CD4-positive, alpha-beta T cell (primary cell): ENCODE measurements around the gene THUMPD2. TPM values are rescaled to one million over a fixed set of nuclear protein-coding genes. Genes with fewer than 3 reads are reported as not detected.

Experiments
- ATAC-seq: fragments of 200-7000 bp; cut with Tn5 transposase; one replicate; pipeline ENCODE4 v1.10.0; 2022; ENCODE audit warnings: mild to moderate bottlenecking; ENCODE audit not compliant: poor library complexity
- CTCF ChIA-PET: fragments of 350-600 bp; sonication (Branson Sonifier 250); formaldehyde crosslinking; loops from one replicate; lab custom pipeline; 2021; ENCODE audit warnings: antibody characterized with exemption, inconsistent platforms; lab: Charles Lee
- POLR2A ChIA-PET: fragments of 350-600 bp; sonication (Branson Sonifier 250); formaldehyde crosslinking; loops from one replicate; lab custom pipeline; 2021; ENCODE audit warnings: antibody characterized with exemption, inconsistent platforms; lab: Charles Lee
- DNase-seq, 14 experiments: peaks; one replicate each; pipeline ENCODE4 v3.0.0-alpha.2; 2013 to 2020; ENCODE audit warnings: mixed read lengths in 2 of 14
- H3K27ac ChIP-seq, 2 donors: one replicate each; pipeline versions ENCODE4 v1.5.1 to v1.7.0; 2013; ENCODE audit warnings: low read length in 2 of 2, low read depth in 1 of 2, mild to moderate bottlenecking in 1 of 2
- H3K27me3 ChIP-seq, 2 experiments: 1 replicate in 1 of 2; 2 replicates in 1 of 2; pipeline versions ENCODE4 v1.6.1 to v1.7.0; 2013; ENCODE audit warnings: low read length in 2 of 2, control low read depth in 1 of 2, mild to moderate bottlenecking in 1 of 2, moderate library complexity in 1 of 2; ENCODE audit not compliant: insufficient read depth in 2 of 2, control insufficient read depth in 1 of 2
- H3K36me3 ChIP-seq: one replicate; pipeline ENCODE4 v1.6.1; 2013; ENCODE audit warnings: low read length, control low read depth; ENCODE audit not compliant: insufficient read depth
- H3K4me1 ChIP-seq: one replicate; pipeline ENCODE4 v1.6.1; 2013; ENCODE audit warnings: low read length, control low read depth; ENCODE audit not compliant: insufficient read depth
- H3K4me3 ChIP-seq: one replicate; pipeline ENCODE4 v1.5.1; 2013; ENCODE audit warnings: mild to moderate bottlenecking, low read length, moderate library complexity
- H3K9me3 ChIP-seq, 2 experiments: 1 replicate in 1 of 2; 2 replicates in 1 of 2; pipeline versions ENCODE4 v1.6.1 to v1.7.0; 2013; ENCODE audit warnings: low read length in 2 of 2, mild to moderate bottlenecking in 2 of 2, control low read depth in 1 of 2, moderate library complexity in 1 of 2; ENCODE audit not compliant: control insufficient read depth in 1 of 2, insufficient read depth in 1 of 2
- H3K27ac Mint-ChIP-seq: one replicate; pipeline ENCODE4 v1.8.0; 2020; ENCODE audit warnings: mixed read lengths
- H3K27me3 Mint-ChIP-seq: one replicate; pipeline ENCODE4 v1.8.0; 2021; ENCODE audit warnings: mixed read lengths
- H3K36me3 Mint-ChIP-seq: one replicate; pipeline ENCODE4 v1.8.0; 2021; ENCODE audit warnings: low read depth, mixed read lengths
- H3K4me1 Mint-ChIP-seq: one replicate; pipeline ENCODE4 v1.8.0; 2021; ENCODE audit warnings: low read depth, mixed read lengths
- H3K4me3 Mint-ChIP-seq: one replicate; pipeline ENCODE4 v1.8.0; 2020; ENCODE audit warnings: mild to moderate bottlenecking, mixed read lengths
- H3K9me3 Mint-ChIP-seq: one replicate; pipeline ENCODE4 v1.8.0; 2020; ENCODE audit warnings: mixed read lengths
- CTCF ChIP-seq: fragments of 200-600 bp; IDR thresholded peaks from one replicate; pipeline ENCODE4 v1.8.0; 2022; ENCODE audit warnings: antibody characterized with exemption, mild to moderate bottlenecking
- intact Hi-C, 2 experiments: fragments of 100-400 bp; cut with DNase I in 1 of 2; cut with micrococcal nuclease in 1 of 2; formaldehyde crosslinking; loops; one replicate each; pipeline versions ENCODE4 v1.15.1 to v1.9.0; 2023 to 2025; cut with DNase I, micrococcal nuclease
- polyA plus RNA-seq, 2 donors: library from polyadenylated mRNA; unstranded; fragments of 120-200 nt; gene quantifications; one replicate each; pipeline ENCODE4 v1.2.1, GENCODE V29; 2013
- total RNA-seq, 174 experiments: library from RNA in 2 of 174; stranded (reverse) in 2 of 174; gene quantifications; one replicate each; pipeline ENCODE4 v1.2.3 and lab custom pipeline; 2021 to 2026

Gene THUMPD2
- total RNA-seq (10 to 100 TPM; 13.7 to 15.5 TPM), total RNA-seq (lab: John Stamatoyannopoulos, UW) (8.2 to 43.4 (median 18.2) reads per million in 172 experiments)
- 10.1 TPM for polyA plus RNA-seq (2013, experiment 1 of 2)
- polyA plus RNA-seq (2013, experiment 2 of 2), result 13.3 TPM

- Histone ChIP-seq H3K4me1 (peaks cover 18% of the 10 kb centered on the region), H3K9me3 (no peaks in the 10 kb centered on the region), H3K4me3 (peak within 1 kb of the TSS; percentile 74), H3K36me3 (no peaks in the 10 kb centered on the region), H3K27me3 (no peaks in the 10 kb centered on the region), H3K27ac (peak within 1 kb of the TSS in 1 of 2 donors; percentile 60)
- Mint-ChIP-seq H3K9me3 (no peaks in the 10 kb centered on the region), H3K4me3 (peak within 1 kb of the TSS; percentile 93), H3K27me3 (no peaks in the 10 kb centered on the region), H3K27ac (peak within 1 kb of the TSS; percentile 82), H3K4me1 (peaks cover 70% of the 10 kb centered on the region), H3K36me3 (peaks cover 13% of the 10 kb centered on the region)
- CTCF ChIA-PET, result no interaction called here
- DNase-seq, result peak; percentile 26 to 78 (median 50)
- no peak for TF ChIP-seq CTCF
- intact Hi-C loops, result loop anchor here in 1 of 2 experiments (10.0 kb wide), 1 partner anchor 344 kb away; the partner anchor contains the start of gene MAP4K3
- POLR2A ChIA-PET, result no interaction called here
- ATAC-seq, result peak; percentile 75
These were observed at the start of gene THUMPD2 for GRCh38 chr2:39778775-39779340. THUMPD2 (minus strand) TSS chr2:39779258; CDS start chr2:39779239, 19 bp downstream.

- intact Hi-C loops, result no loop called here
- ATAC-seq, result no peak
- Histone ChIP-seq H3K9me3 (no peaks in the 10 kb centered on the region), H3K36me3 (no peaks in the 10 kb centered on the region), H3K4me3 (no peak overlapping the region), H3K4me1 (no peaks in the 10 kb centered on the region), H3K27me3 (no peaks in the 10 kb centered on the region), H3K27ac (no peak overlapping the region)
- ChIA-PET CTCF (interaction anchor here (0.9 kb wide), 1 partner anchor 13 kb away, joined by 3 read pairs; no protein-coding TSS in a partner anchor), POLR2A (no interaction called here)
- H3K4me1 Mint-ChIP-seq, result no peaks in the 10 kb centered on the region
- TF ChIP-seq CTCF, result no peak
- H3K4me3 Mint-ChIP-seq, result no peak overlapping the region
- H3K27me3 Mint-ChIP-seq, result no peaks in the 10 kb centered on the region
- H3K27ac Mint-ChIP-seq, result no peak overlapping the region
- no peaks in the 10 kb centered on the region for H3K9me3 Mint-ChIP-seq
- H3K36me3 Mint-ChIP-seq, result no peaks in the 10 kb centered on the region
- no peak for DNase-seq
These were observed 42.8 kb upstream of the THUMPD2 start for GRCh38 chr2:39821871-39822270.

GRCh38 chr2:39816845-39817244, 37.8 kb upstream of the THUMPD2 start:
- POLR2A ChIA-PET, result no interaction called here
- no peaks in the 10 kb centered on the region for H3K4me1 ChIP-seq
- CTCF ChIA-PET, result no interaction called here
- peaks cover 4% of the 10 kb centered on the region for H3K9me3 Mint-ChIP-seq
- H3K4me3 ChIP-seq, result no peak overlapping the region
- H3K4me1 Mint-ChIP-seq, result no peaks in the 10 kb centered on the region
- ATAC-seq (no peak), DNase-seq (no peak)
- H3K36me3 Mint-ChIP-seq, result no peaks in the 10 kb centered on the region
- H3K27me3 Mint-ChIP-seq, result peaks cover 10% of the 10 kb centered on the region
- H3K4me3 Mint-ChIP-seq, result no peak overlapping the region
- no peaks in the 10 kb centered on the region for H3K36me3 ChIP-seq
- H3K27ac Mint-ChIP-seq, result no peak overlapping the region
- intact Hi-C loops, result no loop called here
- H3K27me3 ChIP-seq, result no peaks in the 10 kb centered on the region
- no peak for TF ChIP-seq CTCF
- no peak overlapping the region for H3K27ac ChIP-seq
- no peaks in the 10 kb centered on the region for H3K9me3 ChIP-seq
